ENCODE data around the gene RGS3.

Gene RGS3

DNA sequence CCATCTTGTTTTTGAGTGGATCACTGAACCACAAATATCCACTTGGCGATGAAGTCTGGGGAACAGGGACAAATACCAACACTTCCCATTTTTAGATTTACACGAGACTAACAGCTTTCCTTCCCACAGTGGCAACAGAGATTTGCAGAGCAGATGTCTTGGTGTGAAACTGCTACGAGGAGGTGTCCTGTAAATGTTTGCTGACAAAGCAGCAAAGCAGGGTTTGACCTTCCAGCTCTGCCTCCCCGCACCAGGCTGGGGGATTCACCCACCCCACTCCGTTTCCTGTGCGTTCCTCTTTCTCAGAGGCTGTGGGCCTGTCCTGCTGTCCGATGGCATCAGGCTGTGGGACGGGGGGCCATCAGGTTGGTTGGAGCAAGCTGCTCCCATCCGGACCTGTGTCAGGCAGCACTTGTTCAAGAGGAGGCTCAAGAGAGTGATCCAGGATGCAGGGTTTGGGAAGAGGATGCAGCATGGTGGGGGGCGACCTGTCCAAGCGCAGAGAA is 693 bp upstream of the RGS3 start:
- no peak overlapping the region for H3K4me3 ChIP-seq (ENCODE audit: low read depth, low read length)
- no peak for DNase-seq (ENCODE audit: low read depth)

GRCh38 chr9:113464286-113464660 is 746 bp downstream of the RGS3 start:
- H3K4me3 ChIP-seq (ENCODE audit: low read depth, low read length), result no peak overlapping the region
- DNase-seq (ENCODE audit: low read depth), result no peak

GRCh38 chr9:113465599-113466140 is 2.1 kb downstream of the RGS3 start:
- no peak for DNase-seq (ENCODE audit: low read depth)
- no peak overlapping the region for H3K4me3 ChIP-seq (ENCODE audit: low read depth, low read length)

- H3K4me3 ChIP-seq (ENCODE audit: low read depth, low read length), result no peak overlapping the region
- no peak for DNase-seq (ENCODE audit: low read depth)
Measured at GRCh38 chr9:113467183-113467582, 3.7 kb downstream of the RGS3 start.

GRCh38 chr9:113468716-113469448 is 5.4 kb downstream of the RGS3 start:
- H3K4me3 ChIP-seq (ENCODE audit: low read depth, low read length), result no peak overlapping the region
- DNase-seq (ENCODE audit: low read depth), result peak; percentile 25

DNA sequence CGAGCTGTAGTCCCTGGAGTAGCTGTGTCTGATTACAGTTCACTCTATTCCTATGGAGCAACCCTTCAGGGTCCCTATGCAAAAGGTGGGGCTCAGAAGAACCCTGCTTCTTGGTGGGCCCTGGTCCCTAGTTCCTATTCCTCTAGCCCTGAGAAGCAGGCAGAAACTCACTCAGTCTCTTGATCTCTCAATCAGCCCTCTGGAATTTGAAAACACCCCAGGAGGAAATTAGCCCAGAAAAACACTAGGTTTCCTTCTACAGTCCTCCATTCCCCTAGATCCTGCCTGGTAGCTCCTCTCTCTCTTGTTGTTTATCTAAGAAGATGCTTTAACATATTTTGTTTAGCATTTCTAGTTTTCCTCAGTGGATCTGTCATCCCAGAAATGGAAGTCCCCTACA is 7.6 kb downstream of the RGS3 start:
- no peak overlapping the region for H3K4me3 ChIP-seq (ENCODE audit: low read depth, low read length)
- DNase-seq (ENCODE audit: low read depth), result no peak

DNA sequence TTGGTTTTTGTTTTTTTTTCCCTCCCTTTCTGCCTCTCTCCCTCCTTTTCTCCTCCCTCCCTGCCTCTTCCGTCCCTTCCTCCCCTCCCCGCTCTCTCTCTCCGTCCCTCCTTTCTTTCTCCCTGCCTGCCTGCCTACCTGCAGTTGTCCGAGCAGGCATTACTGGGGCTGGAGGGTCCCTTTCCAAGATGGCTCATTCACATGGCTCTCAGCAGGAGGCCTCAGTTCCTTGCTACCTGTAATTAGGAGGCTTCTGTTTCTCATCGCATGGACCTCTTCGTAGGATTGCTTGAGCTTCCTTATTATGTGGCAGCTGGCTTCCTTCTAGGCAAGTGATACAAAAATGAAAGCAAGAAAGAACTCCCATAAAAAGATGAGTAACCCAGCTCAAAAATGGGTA is 8.0 kb downstream of the RGS3 start:
- DNase-seq (ENCODE audit: low read depth), result no peak
- H3K4me3 ChIP-seq (ENCODE audit: low read depth, low read length), result no peak overlapping the region

DNA sequence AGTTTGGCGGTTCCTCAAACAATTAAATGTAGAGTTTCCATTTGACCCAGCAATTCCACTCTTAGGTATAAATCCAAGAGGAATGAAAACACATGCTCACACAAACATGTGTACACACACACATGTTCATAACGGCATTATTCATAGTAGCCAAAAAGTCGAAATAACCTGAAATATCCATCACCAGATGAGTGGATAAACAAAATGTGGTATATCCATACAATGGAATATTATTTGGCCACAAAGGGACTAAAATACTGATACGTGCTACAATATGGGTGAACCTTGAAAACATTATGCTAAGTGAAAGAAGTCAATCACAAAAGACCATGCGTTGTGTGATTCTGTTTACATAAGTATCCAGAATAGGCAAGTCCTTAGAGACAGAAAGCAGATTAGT is 8.7 kb downstream of the RGS3 start:
- H3K4me3 ChIP-seq (ENCODE audit: low read depth, low read length), result no peak overlapping the region
- DNase-seq (ENCODE audit: low read depth), result no peak

GRCh38 chr9:113474360-113475028 is 11.0 kb downstream of the RGS3 start:
- no peak for DNase-seq (ENCODE audit: low read depth)
- H3K4me3 ChIP-seq (ENCODE audit: low read depth, low read length), result no peak overlapping the region

DNA sequence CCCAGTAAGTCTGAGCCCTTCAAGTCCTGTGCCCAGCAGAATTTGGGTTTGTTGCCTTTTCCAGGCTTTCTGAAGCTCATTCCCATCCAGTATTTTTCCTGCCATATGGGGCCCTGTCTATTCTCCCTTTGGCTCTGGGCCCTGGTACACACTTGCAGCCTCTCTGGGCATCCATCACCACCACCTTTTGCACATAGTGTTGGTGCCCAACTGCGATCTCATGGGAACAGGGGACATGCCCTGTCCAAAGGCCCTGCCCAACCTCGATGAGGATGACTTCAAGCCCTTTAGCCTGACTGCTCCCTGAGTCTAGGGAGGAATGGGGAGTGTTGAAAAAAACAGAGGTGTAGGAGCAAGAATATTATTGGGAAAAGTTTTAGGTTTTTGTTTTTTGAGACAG is 11.5 kb downstream of the RGS3 start:
- no peak for DNase-seq (ENCODE audit: low read depth)
- H3K4me3 ChIP-seq (ENCODE audit: low read depth, low read length), result no peak overlapping the region

DNA sequence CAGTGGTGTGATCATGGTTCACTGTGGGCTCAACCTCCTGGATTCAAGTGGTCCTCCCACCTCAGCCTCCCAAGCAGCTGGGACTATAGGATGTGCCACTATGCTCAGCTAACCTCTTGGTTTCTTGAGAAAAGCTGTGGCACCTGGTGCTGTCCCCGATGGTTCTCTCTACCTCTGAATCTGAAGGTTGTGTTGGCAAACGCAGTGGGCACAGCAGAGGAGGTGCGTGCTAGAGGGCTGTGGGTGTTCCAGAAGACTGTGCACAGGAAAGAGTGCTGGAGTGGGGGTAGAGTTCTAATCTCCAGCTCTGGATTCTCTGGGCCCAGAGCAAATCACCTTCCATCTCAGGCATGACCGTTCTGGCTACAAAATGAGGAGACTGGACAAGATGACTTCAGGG is 12.5 kb downstream of the RGS3 start:
- DNase-seq (ENCODE audit: low read depth), result no peak
- H3K4me3 ChIP-seq (ENCODE audit: low read depth, low read length), result no peak overlapping the region

- no peak overlapping the region for H3K4me3 ChIP-seq (ENCODE audit: low read depth, low read length)
- no peak for DNase-seq (ENCODE audit: low read depth)
Measured at GRCh38 chr9:113476511-113476916, 13.0 kb downstream of the RGS3 start.

- no peak overlapping the region for H3K4me3 ChIP-seq (ENCODE audit: low read depth, low read length)
- no peak for DNase-seq (ENCODE audit: low read depth)
Measured at GRCh38 chr9:113477058-113477457, 13.5 kb downstream of the RGS3 start.

GRCh38 chr9:113477661-113478060 is 14.1 kb downstream of the RGS3 start:
- no peak for DNase-seq (ENCODE audit: low read depth)
- H3K4me3 ChIP-seq (ENCODE audit: low read depth, low read length), result no peak overlapping the region

- no peak for DNase-seq (ENCODE audit: low read depth)
- H3K4me3 ChIP-seq (ENCODE audit: low read depth, low read length), result no peak overlapping the region
Measured at GRCh38 chr9:113479174-113479621, 15.7 kb downstream of the RGS3 start.

- no peak overlapping the region for H3K4me3 ChIP-seq (ENCODE audit: low read depth, low read length)
- DNase-seq (ENCODE audit: low read depth), result no peak
Measured at GRCh38 chr9:113480612-113481011, 17.1 kb downstream of the RGS3 start.

DNA sequence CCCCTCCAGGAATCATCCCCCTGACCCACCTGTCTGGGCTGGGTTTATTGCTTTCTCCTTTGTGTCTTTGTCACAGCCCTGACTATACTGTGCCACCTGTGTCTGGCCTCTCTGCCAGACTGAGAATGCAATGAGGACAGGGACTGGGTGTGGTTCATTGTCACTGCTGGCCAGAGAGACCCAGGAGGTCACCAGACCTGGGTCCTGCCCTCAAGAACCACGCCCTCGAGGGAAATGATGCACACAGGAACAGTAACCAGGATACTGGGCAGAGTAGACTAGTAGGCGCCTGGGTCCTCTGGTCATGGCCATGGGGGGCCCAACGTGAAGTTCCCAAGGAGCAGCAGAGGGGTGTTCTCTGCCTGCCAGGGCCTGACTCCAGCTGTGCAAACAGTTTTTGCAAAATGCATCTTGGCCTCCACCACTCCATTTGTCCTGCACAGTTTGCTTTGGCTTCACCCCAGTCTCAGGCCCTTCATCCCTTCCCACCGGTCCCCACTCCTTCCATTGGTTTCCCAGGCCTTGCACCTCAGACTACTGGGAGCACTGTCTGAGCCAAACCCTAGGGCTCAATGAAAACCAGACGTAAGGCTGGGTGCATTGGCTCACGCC is 17.8 kb downstream of the RGS3 start:
- DNase-seq (ENCODE audit: low read depth), result no peak

DNA sequence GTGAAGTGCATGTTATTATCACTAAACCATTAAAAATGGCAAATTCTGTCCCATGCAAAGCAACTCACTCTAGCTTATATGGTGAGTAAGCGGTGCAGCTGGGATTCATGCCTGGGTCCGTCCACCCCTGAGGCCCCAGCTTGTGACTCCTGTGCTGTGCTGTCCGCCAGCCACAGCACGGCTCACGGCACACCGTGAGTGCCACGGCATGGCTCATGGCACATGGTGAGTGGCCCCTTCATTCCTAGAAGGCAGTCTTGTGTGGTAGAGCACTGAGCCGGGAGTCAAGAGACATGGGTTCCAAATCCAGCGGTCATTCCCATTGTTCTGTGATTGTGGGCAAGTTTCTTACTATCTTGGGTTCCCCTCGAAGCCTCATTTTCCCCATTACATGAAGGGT is 18.8 kb downstream of the RGS3 start:
- H3K4me3 ChIP-seq (ENCODE audit: low read depth, low read length), result no peak overlapping the region
- no peak for DNase-seq (ENCODE audit: low read depth)

More for the DNA sequence above, 17.8 kb downstream of the RGS3 start:
- no peak overlapping the region for H3K4me3 ChIP-seq (ENCODE audit: low read depth, low read length)

GRCh38 chr9:113482991-113483675 is 19.6 kb downstream of the RGS3 start:
- H3K4me3 ChIP-seq (ENCODE audit: low read depth, low read length), result no peak overlapping the region
- no peak for DNase-seq (ENCODE audit: low read depth)
